H1 (cell line): ENCODE data around the gene FERMT2. TPM values are rescaled to one million over a fixed set of nuclear protein-coding genes. Genes with fewer than 3 reads are reported as not detected.

Experiments used
- CTCF ChIA-PET: fragments of 300-600 bp; sonication (Branson Sonifier 250); formaldehyde crosslinking; loops from one replicate; lab custom pipeline; 2021; ENCODE audit not compliant: partially characterized antibody; lab: Charles Lee
- POLR2A ChIA-PET: fragments of 300-600 bp; sonication (Branson Sonifier 250); formaldehyde crosslinking; loops from one replicate; lab custom pipeline; 2021; ENCODE audit warnings: inconsistent platforms; ENCODE audit not compliant: partially characterized antibody; lab: Charles Lee
- DNase-seq, 2 experiments: peaks; one replicate each; pipeline versions ENCODE4 v3.0.0 to v3.0.0-alpha.2; 2010 to 2022; ENCODE audit warnings: low spot score in 2 of 2, low read depth in 1 of 2, mixed read lengths in 1 of 2
- FAIRE-seq: peaks from 2 replicates; lab custom pipeline; 2011; peaks lifted over from hg19 to GRCh38; lab: Jason Lieb, UNC
- H2AFZ ChIP-seq: 2 replicates; pipeline ENCODE4 v1.8.1; 2012; ENCODE audit warnings: low read length, inconsistent platforms
- H2AK5ac ChIP-seq: 2 replicates; pipeline ENCODE4 v1.6.1; 2013; ENCODE audit warnings: low read depth, low read length
- H2BK120ac ChIP-seq: replicated peaks from 2 replicates; pipeline ENCODE3; 2013; ENCODE audit warnings: low read depth, low read length, inconsistent platforms
- H2BK12ac ChIP-seq: 2 replicates; pipeline ENCODE4 v1.6.1; 2013; ENCODE audit warnings: low read depth, low read length
- H2BK15ac ChIP-seq: 2 replicates; pipeline ENCODE4 v1.6.1; 2013; ENCODE audit warnings: low read length
- H2BK20ac ChIP-seq: 2 replicates; pipeline ENCODE4 v1.6.1; 2013; ENCODE audit warnings: low read length
- H2BK5ac ChIP-seq: 2 replicates; pipeline ENCODE4 v1.6.1; 2013; ENCODE audit warnings: low read depth, low read length
- H3K14ac ChIP-seq: 2 replicates; pipeline ENCODE4 v1.6.1; 2013; ENCODE audit warnings: inconsistent platforms; ENCODE audit not compliant: insufficient read length
- H3K18ac ChIP-seq: 2 replicates; pipeline ENCODE4 v1.6.1; 2013; ENCODE audit warnings: low read length; ENCODE audit errors: extremely low read depth
- H3K23ac ChIP-seq: 2 replicates; pipeline ENCODE4 v1.6.1; 2013; ENCODE audit warnings: inconsistent platforms; ENCODE audit not compliant: insufficient read length
- H3K23me2 ChIP-seq: 2 replicates; pipeline ENCODE4 v1.6.1; 2013; ENCODE audit warnings: low read depth, low read length
- H3K27ac ChIP-seq: 2 replicates; pipeline ENCODE4 v1.6.1; 2011; ENCODE audit warnings: low read depth, low read length, inconsistent platforms
- H3K27me3 ChIP-seq, 4 experiments: replicated peaks in 1 of 4; 1 replicate in 1 of 4; 2 replicates in 3 of 4; pipeline versions ENCODE4 v1.6.1 to v1.8.1; 2011 to 2013; ENCODE audit warnings: low read length in 3 of 4, mild to moderate bottlenecking in 3 of 4, inconsistent platforms in 2 of 4, mixed read lengths in 2 of 4, moderate library complexity in 1 of 4; ENCODE audit not compliant: control insufficient read depth in 3 of 4, insufficient read depth in 3 of 4; ENCODE audit errors: extremely low read depth in 1 of 4
- H3K36me3 ChIP-seq, 4 experiments: 2 replicates each; pipeline versions ENCODE4 v1.6.1 to v1.8.1; 2011 to 2013; ENCODE audit warnings: mild to moderate bottlenecking in 4 of 4, low read length in 3 of 4, moderate library complexity in 2 of 4, control low read depth in 1 of 4, inconsistent platforms in 1 of 4; ENCODE audit not compliant: insufficient read depth in 4 of 4, control insufficient read depth in 2 of 4
- H3K4ac ChIP-seq: replicated peaks from 2 replicates; pipeline ENCODE3; 2013; ENCODE audit warnings: low read length, low read depth, mixed read lengths, inconsistent platforms; ENCODE audit not compliant: insufficient read length
- H3K4me1 ChIP-seq, 4 experiments: replicated peaks in 1 of 4; 1 replicate in 1 of 4; 2 replicates in 3 of 4; pipeline versions ENCODE4 v1.6.1 to v1.8.1; 2011 to 2013; ENCODE audit warnings: low read length in 3 of 4, inconsistent platforms in 2 of 4, mixed read lengths in 1 of 4; ENCODE audit not compliant: insufficient read depth in 4 of 4, control insufficient read depth in 3 of 4
- H3K4me2 ChIP-seq, 2 experiments: 2 replicates each; pipeline versions ENCODE4 v1.6.1 to v1.8.1; 2011 to 2013; ENCODE audit warnings: low read depth in 2 of 2, low read length in 2 of 2, control low read depth in 1 of 2, inconsistent platforms in 1 of 2, mild to moderate bottlenecking in 1 of 2; ENCODE audit not compliant: insufficient read depth in 1 of 2
- H3K4me3 ChIP-seq, 4 experiments: fragments of 200-600, 300-600 bp in 1 of 4; sonication (generic), shearing (Covaris generic), sonication (Bioruptor Twin) in 1 of 4; 2 replicates each; pipeline versions ENCODE4 v1.5.1 to v1.8.1; 2011 to 2016; ENCODE audit warnings: low read length in 4 of 4, low read depth in 3 of 4, control low read depth in 2 of 4, inconsistent platforms in 2 of 4, mild to moderate bottlenecking in 2 of 4, mixed read lengths in 1 of 4, moderate library complexity in 1 of 4; ENCODE audit not compliant: insufficient read depth in 2 of 4; ENCODE audit errors: extremely low read depth in 1 of 4
- H3K56ac ChIP-seq: replicated peaks from 2 replicates; pipeline ENCODE3; 2013; ENCODE audit warnings: low read depth, mild to moderate bottlenecking, mixed read lengths, low read length, inconsistent platforms; ENCODE audit not compliant: insufficient read length
- H3K79me1 ChIP-seq: 2 replicates; pipeline ENCODE4 v1.6.1; 2013; ENCODE audit warnings: low read depth, low read length, control low read depth
- H3K79me2 ChIP-seq, 2 experiments: 2 replicates each; pipeline versions ENCODE4 v1.6.1 to v1.8.1; 2012 to 2013; ENCODE audit warnings: low read length in 2 of 2, mild to moderate bottlenecking in 2 of 2, inconsistent platforms in 1 of 2; ENCODE audit not compliant: insufficient read depth in 2 of 2, control insufficient read depth in 1 of 2
- H3K9ac ChIP-seq, 4 experiments: replicated peaks in 1 of 4; 1 replicate in 1 of 4; 2 replicates in 3 of 4; pipeline versions ENCODE4 v1.6.1 to v1.8.1; 2011 to 2013; ENCODE audit warnings: low read depth in 3 of 4, low read length in 3 of 4, control low read depth in 2 of 4, mild to moderate bottlenecking in 2 of 4, moderate library complexity in 2 of 4, inconsistent platforms in 1 of 4; ENCODE audit errors: extremely low read depth in 1 of 4
- H3K9me3 ChIP-seq, 2 experiments: 2 replicates each; pipeline versions ENCODE4 v1.6.1 to v1.8.1; 2012 to 2013; ENCODE audit warnings: mild to moderate bottlenecking in 2 of 2, moderate library complexity in 2 of 2, control low read depth in 1 of 2, inconsistent platforms in 1 of 2, low read depth in 1 of 2, low read length in 1 of 2, mixed read lengths in 1 of 2; ENCODE audit not compliant: insufficient read depth in 2 of 2
- H4K20me1 ChIP-seq, 2 experiments: replicated peaks in 1 of 2; 2 replicates each; pipeline versions ENCODE3 to v1.8.1; 2011 to 2013; ENCODE audit warnings: inconsistent platforms in 2 of 2, low read length in 2 of 2, mild to moderate bottlenecking in 1 of 2; ENCODE audit not compliant: insufficient read depth in 2 of 2, control insufficient read depth in 1 of 2
- H4K5ac ChIP-seq: 2 replicates; pipeline ENCODE4 v1.6.1; 2013; ENCODE audit warnings: low read length, low read depth, mixed read lengths, inconsistent platforms; ENCODE audit not compliant: insufficient read length
- H4K8ac ChIP-seq: 2 replicates; pipeline ENCODE4 v1.8.0; 2013; ENCODE audit warnings: mild to moderate bottlenecking, moderate library complexity, low read length, inconsistent platforms; ENCODE audit not compliant: insufficient read depth; ENCODE audit errors: extremely low read depth
- H4K91ac ChIP-seq: replicated peaks from 2 replicates; pipeline ENCODE3; 2013; ENCODE audit warnings: low read length, mixed read lengths, inconsistent platforms; ENCODE audit not compliant: insufficient read length
- SIN3A ChIP-seq, 2 experiments: IDR thresholded peaks in 1 of 2; conservative IDR thresholded peaks in 1 of 2; 2 replicates each; pipeline ENCODE4 v1.6.1; 2011 to 2012; ENCODE audit warnings: low read length in 2 of 2, improper control_type of control experiment in 1 of 2, low read depth in 1 of 2, mild to moderate bottlenecking in 1 of 2
- SP1 ChIP-seq: IDR thresholded peaks from 2 replicates; pipeline ENCODE4 v1.6.1; 2011; ENCODE audit warnings: low read depth, low read length
- SP4 ChIP-seq: IDR thresholded peaks from 2 replicates; pipeline ENCODE4 v1.6.1; 2012; ENCODE audit warnings: low read length, inconsistent platforms
- SUZ12 ChIP-seq: fragments of 200-600 bp; sonication (generic); IDR thresholded peaks from 2 replicates; pipeline ENCODE4 v1.6.1; 2012; ENCODE audit warnings: mild to moderate bottlenecking, inconsistent platforms, low read length, moderate library complexity, mixed read lengths
- WGBS, 2 experiments: shearing (Covaris generic) in 1 of 2; methylation state at CpG; one replicate each; pipeline versions ENCODE4 v1.1.6 to v1.1.7; 2013 to 2015; ENCODE audit warnings: low lambda C conversion rate in 2 of 2, mixed read lengths in 2 of 2, inconsistent platforms in 1 of 2, low coverage in 1 of 2, missing lambda C conversion rate in 1 of 2; ENCODE audit not compliant: insufficient replicate concordance in 2 of 2, insufficient coverage in 1 of 2, insufficient read length in 1 of 2; ENCODE audit errors: extremely low coverage in 1 of 2, missing lambda C conversion rate in 1 of 2; 5-methylcytosine and 5-hydroxymethylcytosine counted together
- polyA plus RNA-seq, 7 experiments: library from polyadenylated mRNA; depleted of rRNA in 3 of 7; stranded (reverse) in 5 of 7; unstranded in 2 of 7; fragments of >200 nt in 5 of 7; fragments of 200-250 nt in 2 of 7; gene quantifications; 1 replicate in 5 of 7; 2 replicates in 1 of 7; 4 replicates in 1 of 7; pipeline versions ENCODE4 v1.2.1 to v1.2.3, GENCODE V29; 2011 to 2013; ENCODE audit warnings: missing spikeins in 2 of 7, mixed read lengths in 2 of 7
- total RNA-seq: library from RNA; stranded (reverse); fragmentation: NEBNext Ultra II Directional; extraction: Animal tissue kit (Norgen Biotek cat#: 25700); gene quantifications from 2 replicates; pipeline ENCODE4 v1.2.1, GENCODE V29; 2021

FERMT2 gene
- total and polyA plus RNA-seq, 2 of the 8 experiments (the other 6 are each of a cell fraction or from before 2014, with no cell fraction given), result 53.3 to 142 TPM

- Histone ChIP-seq H3K23me2 (no peaks in the 10 kb centered on the region), H3K27me3 (no peaks in the 10 kb centered on the region), H3K9ac (no peak overlapping the region), H3K79me2 (no peaks in the 10 kb centered on the region), H4K20me1 (no peaks in the 10 kb centered on the region), H3K4me2 (no peak overlapping the region), H4K91ac (peak overlapping the region; percentile 73), H2BK20ac (peak overlapping the region; percentile 90; the same call in 1 of the 2 replicates), H4K5ac (no peak overlapping the region), H3K4ac (no peak overlapping the region), H3K18ac (no peak overlapping the region), H3K9me3 (no peaks in the 10 kb centered on the region; a peak in 1 of 4 replicates), H3K14ac (no peak overlapping the region), H2BK120ac (no peak overlapping the region)
- CTCF ChIA-PET, result interaction anchor here (1.0 to 3.2 kb wide), 6 partner anchors 11 to 122 kb away, joined by 3 to 20 read pairs (median 4); no protein-coding TSS in a partner anchor
- DNase-seq, result no peak
- no peak for TF ChIP-seq SP4
- TF ChIP-seq SP1, result no peak
- TF ChIP-seq SUZ12, result no peak
- no peak for TF ChIP-seq SIN3A (conservative IDR thresholded peaks at IDR 0.05 in 1 of 2, IDR thresholded peaks at IDR 0.05 in 1 of 2; ENCODE audit: low read depth in 1 of 2, low read length in 2 of 2)
- TF ChIP-seq, all 59 proteins: peak for 0
- no peak overlapping the region for H3K56ac ChIP-seq
- H4K8ac ChIP-seq, result no peak overlapping the region
- no peak overlapping the region for H2BK12ac ChIP-seq
- 0 out of 2 replicates have a peak overlapping the region, but pooled peaks have one; percentile 72 for H2BK15ac ChIP-seq
- H3K4me1 ChIP-seq, result peaks cover 0 to 7% (median 3%) of the 10 kb centered on the region in 4 experiments; a peak in 4 of 7 replicates
- no peaks in the 10 kb centered on the region for H3K79me1 ChIP-seq
- no peak overlapping the region for H3K27ac ChIP-seq
- no peak overlapping the region for H2AK5ac ChIP-seq
- no peak overlapping the region for H3K4me3 ChIP-seq
- no peak overlapping the region; the same call in 1 of the 2 replicates for H2BK5ac ChIP-seq
- POLR2A ChIA-PET, result no interaction called here
- WGBS, 2 experiments, result 95% methylated on average over 3 of the region's 3 CpGs; no CpG with 5 or more reads in 1 of the 2 experiments
- no peak overlapping the region for H3K23ac ChIP-seq
- no peaks in the 10 kb centered on the region for H3K36me3 ChIP-seq
- no peak for FAIRE-seq
- 0 out of 2 replicates have a peak overlapping the region, but pooled peaks have one; percentile 63 for H2AFZ ChIP-seq
Observed at GRCh38 chr14:52840877-52841276, 110.0 kb downstream of the FERMT2 start.
